GM13976 (cell line): ENCODE measurements around the gene ZNF814.
"Not testable (repeated sequence)": the region's sequence is repeated elsewhere in the genome, so short reads cannot be mapped to it uniquely, and the experiment has no call there.

Experiments used
- DNase-seq: peaks from one replicate; pipeline ENCODE4 v3.0.0; 2012; ENCODE audit warnings: low spot score
- CTCF ChIP-seq: IDR thresholded peaks from 2 replicates; pipeline ENCODE4 v1.5.1; 2012; ENCODE audit warnings: borderline replicate concordance, mild to moderate bottlenecking; ENCODE audit not compliant: insufficient read depth; ENCODE audit errors: extremely low read depth, missing control alignments, control extremely low read depth
- in situ Hi-C: fragments of 300-500 bp; cut with MboI; formaldehyde crosslinking; loops from one replicate; pipeline ENCODE4 v1.12.0; 2022; ENCODE audit warnings: low sequenced_read_pairs, mixed read lengths, inconsistent platforms; ENCODE audit not compliant: unreplicated experiment

ZNF814 gene

DNA sequence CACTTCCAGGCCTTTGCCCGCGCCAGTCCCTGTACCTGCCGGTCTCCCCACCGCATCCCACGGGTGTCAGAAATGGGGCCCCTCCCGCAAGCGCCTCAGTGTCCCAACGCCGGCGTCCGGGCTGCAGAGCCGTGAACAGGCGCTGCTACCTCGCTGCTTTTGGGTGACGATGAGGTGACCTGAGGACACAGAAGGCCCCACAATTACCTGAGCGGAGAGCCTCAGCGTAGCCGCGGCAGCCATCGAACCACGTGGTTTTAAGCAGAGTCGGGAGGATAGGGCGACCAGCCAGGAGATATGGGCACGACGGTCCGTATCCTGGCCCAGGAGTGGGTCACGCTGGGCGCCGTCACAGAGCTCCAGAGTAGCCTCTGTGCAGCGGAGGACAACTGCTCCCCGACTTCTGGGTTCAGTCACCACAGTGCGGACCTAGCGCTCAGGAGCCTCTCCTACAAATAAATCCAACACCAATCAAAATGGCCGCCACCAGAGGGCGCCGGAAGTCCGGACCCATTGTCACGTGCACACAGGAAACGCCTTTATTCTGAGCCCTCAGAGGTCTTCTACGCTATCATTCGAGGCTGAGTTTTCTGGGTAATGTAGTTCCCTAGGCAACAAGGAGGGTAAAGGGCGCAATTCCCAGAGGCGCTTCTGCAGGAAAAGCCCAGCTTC is at the start of gene ZNF814:
Gene ZNF814 (minus strand): TSS at position 478 of the 672 bp plus-strand sequence. CDS start 235 bp downstream, at position 243.
- in situ Hi-C loops: no loop called here

GRCh38 chr19:57935731-57936130 is 46.9 kb upstream of the ZNF814 start:
- DNase-seq: no peak
- no peak for TF ChIP-seq CTCF
- in situ Hi-C loops: no loop called here

More for the DNA sequence above, at the start of gene ZNF814:
- peak; percentile 80 for DNase-seq
- no peak for TF ChIP-seq CTCF

DNA sequence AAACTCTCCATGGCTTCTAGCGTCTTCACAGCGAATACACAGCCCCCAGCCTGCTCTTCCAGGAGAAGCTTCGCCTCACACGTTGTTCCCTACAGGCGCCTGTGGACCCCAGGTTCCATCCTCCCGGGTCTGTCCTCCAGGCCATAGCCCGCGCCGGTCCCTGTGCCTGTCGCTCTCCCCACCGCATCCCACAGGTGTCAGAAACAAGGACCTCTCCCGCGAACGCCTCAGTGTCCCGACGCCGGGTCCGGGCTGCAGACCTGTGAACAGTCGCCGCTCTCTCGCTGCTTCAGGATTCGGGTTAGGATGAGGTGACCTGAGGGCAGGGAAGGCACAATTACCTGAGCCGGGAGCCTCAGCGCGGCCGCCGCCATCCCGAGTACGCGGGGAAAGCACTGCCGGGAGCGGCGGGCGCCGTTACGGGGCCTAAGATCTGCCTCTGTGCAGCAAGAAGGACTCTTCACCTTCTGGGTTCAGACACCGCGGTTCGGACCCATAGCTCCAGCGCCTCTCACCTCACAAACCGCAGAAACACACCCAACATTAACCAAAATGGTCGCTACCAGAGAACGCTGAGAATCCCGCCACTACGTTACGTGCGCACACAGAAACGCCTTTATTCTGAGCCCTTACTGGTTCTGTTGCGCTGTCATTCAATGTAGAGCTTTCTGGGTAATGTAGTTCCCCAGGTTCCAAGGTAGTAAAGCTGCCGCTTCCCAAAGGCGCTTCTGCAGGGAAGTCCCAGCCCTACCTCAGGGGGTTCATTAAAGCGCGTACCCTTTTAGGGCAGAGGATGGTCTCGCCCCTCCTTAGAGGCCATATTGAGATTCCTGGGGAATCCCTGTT is 46.2 kb upstream of the ZNF814 start, which contains the start of gene ZNF418:
Gene ZNF418 (minus strand): TSS at position 583 of the 846 bp plus-strand sequence. CDS start 1,580 bp downstream, outside the sequence.
- in situ Hi-C loops: no loop called here
- no peak for TF ChIP-seq CTCF
- DNase-seq: peak; percentile 49

DNA sequence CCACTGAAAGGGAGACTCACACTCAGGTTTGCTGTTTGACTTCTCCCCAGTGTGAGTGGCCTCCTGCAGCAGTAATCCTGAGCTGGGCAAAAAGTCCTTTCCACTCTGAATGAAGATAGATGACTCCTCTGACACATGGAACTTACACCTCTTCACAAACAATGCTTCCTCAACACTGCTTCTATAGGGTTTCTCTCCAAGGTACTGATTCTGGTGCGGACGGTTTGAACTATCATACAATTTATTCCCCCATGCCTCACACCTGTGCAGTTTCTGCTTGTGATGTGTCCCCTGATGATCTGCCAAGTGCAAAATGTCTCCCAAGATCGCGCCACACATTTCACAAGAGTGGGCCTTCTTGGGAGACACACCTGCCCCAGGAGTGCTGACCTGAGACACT is 38.8 kb upstream of the ZNF814 start:
- no peak for DNase-seq
- TF ChIP-seq CTCF: no peak
- in situ Hi-C loops: no loop called here

- DNase-seq: peak; percentile 90
- in situ Hi-C loops: not testable (repeated sequence)
- TF ChIP-seq CTCF: peak; percentile 24
Observed at GRCh38 chr19:57916168-57916995, 27.5 kb upstream of the ZNF814 start, which contains the start of gene ZNF417. Gene ZNF417 (minus strand): TSS chr19:57916592. CDS start chr19:57916411, 181 bp downstream.

- no peak for DNase-seq
- in situ Hi-C loops: no loop called here
- TF ChIP-seq CTCF: no peak
Observed at GRCh38 chr19:57914531-57914930, 25.7 kb upstream of the ZNF814 start.
